ENCODE measurements around the gene MUC6.

MUC6 gene

DNA sequence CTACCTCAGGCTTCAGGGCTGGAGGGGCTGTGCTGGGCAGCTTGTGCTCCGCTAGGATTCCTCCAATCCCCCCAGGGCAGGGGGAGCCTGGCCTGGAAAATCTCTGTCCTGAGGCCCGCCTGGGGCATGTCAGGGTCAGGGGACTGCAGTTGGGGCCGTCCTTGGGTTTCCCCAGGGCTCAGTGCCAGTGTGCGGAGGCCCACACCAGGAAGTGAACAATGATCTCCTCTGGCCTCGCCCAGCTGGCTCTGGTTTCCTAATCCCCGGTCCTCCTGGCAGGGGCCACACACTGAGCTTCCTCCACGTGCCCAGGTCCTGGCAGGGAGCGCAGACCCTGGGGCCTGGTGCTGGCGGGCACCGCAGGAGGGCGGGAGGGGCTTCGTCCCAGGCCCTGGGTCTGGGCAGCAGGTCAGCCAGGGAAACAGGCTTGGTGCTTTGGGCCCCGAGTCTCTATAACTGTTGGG is 36.8 kb upstream of the MUC6 start:
- DNase-seq (ENCODE audit: low read depth in 4 of 4, low spot score in 1 of 4): no peak

DNA sequence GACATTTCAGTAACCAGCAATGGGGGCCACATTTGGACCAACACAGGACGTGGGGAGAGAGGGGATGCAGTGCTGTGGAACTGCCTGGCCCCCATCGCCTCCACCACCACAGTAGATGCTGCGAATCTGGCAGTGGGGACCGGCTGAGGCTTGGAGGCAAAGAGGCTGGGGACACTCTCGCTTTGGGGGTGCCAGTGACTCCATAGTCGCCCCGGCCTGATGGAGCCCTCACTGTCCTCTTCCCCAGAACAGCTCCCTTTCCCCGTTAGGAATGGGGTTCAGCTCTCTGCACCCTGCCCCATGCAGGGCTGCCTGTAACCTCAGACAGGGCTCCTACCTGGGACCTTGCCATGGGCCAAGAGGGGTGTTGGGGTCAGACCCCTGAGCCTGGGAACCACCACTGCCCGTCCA is 36.3 kb upstream of the MUC6 start:
- no peak for DNase-seq (ENCODE audit: low read depth in 4 of 4, low spot score in 1 of 4)

DNA sequence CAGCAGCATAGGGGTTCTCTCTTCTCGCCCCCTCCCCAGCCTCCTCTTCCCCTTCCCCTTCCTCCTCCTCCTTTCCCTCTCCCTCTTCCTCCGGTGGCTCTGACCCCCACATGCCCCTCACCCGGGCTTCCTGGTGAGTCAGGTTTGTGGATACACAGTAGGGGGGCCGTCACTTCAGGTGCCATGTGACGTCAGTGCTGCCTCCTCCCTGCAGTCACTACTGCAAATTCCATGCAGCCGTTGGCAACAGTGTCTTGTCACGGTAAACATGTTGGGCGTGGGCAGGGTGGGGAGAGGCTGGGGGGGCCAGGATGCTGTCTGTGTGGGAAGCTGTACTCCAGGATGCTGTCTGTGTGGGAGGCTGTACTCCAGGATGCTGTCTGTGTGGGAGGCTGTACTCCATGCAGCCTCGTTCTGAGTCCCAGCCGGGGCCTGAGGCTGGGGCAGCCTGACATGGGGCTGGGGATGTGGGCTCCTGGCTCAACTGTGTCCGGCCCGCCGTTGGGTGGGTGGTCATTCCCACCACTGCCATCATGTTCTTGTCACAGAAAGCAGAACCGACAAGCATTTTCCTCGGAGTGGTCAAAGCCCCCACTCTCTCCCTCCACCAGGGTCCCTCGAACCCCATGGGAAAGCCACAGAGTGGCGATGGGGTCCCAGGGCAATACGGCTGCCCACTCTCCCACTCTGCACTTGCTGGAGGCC is 35.8 kb upstream of the MUC6 start:
- no peak for DNase-seq (ENCODE audit: low read depth in 4 of 4, low spot score in 1 of 4)

DNA sequence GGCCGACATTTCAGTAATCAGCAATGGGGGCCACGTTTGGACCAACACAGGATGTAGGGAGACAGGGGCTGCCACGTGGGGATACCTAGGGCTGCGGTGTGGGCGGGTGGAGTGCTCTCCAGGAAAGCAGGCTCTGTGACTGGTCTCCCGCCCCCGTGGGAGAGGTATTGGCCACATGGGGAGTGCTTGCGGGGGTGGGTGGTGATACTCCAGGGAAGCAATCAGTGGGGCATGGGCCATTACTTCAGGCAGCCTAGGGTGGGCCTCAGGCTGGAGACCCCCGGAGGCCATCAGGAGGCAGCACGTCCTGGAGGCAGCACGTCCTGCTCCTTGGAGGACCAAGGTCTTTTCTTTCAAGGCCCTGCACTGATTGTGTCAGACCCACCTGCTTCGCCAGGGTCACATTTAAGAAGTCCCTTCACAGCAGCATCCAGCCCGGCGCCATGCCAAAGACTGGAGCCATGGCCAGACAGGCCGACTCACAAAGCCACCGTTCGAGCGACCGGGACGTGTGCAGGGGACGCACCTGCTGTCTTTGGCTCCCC is 35.1 kb upstream of the MUC6 start:
- no peak for DNase-seq (ENCODE audit: low read depth in 4 of 4, low spot score in 1 of 4)

DNA sequence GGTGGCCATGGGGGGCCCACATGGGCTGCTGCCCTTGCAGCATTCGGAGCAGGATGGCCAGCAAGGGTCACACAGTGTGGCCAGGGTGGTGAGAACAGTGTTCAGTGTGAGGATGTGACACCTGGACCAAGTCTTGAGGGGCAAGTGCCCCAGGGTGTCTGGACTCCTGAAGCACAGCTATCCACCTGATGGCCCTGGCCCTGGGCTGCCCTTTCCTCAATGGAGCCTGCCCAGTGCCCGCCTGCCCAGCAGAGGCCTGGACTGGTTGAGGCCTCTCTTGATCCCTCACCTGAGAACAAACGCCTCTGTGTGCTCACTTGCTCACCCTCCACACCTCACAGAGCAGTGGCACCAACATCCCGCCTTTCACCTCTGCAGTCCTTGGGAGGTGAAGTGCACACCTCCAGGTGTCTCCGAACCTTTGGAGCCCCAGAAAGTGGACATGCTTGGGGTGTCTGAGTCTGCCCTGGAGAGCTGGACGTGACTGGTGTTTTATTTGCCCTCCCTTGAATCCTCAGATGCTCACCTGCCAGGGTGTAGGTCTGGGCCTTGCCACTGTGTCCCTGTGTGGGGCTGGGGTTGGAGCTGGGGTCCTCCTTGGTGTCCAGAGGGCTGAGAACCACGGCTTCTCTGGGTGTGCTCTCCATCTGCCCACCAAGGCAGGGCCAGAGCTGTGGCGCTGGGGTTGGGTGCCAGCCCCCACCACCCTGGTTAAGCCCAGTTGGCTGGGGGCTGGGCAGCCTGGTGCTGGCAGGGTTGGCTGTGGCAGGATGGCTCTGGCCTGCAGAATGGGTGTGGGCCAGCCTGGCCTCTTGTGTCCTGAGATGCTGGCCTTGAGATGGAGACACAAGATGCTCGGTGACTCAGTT is 34.3 kb upstream of the MUC6 start:
- no peak for DNase-seq (ENCODE audit: low read depth in 4 of 4, low spot score in 1 of 4)

DNA sequence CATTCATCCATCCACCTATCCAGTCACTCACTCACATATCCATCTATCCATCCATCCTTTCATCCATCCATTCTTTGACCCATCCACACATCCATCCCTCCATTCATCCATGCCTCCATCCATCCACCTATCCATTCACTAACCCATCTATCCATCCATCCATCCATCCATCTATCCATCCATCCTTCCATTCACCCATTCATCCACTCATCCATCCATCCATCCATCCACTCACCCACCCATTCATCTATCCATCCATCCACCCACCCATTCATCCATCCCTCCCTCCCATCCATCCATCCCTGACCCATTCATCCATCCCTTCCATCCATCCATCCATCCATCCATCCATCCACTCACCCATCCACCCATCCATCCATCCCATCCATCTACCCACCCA is 33.2 kb upstream of the MUC6 start:
- DNase-seq (ENCODE audit: low read depth in 4 of 4, low spot score in 1 of 4): no peak

DNA sequence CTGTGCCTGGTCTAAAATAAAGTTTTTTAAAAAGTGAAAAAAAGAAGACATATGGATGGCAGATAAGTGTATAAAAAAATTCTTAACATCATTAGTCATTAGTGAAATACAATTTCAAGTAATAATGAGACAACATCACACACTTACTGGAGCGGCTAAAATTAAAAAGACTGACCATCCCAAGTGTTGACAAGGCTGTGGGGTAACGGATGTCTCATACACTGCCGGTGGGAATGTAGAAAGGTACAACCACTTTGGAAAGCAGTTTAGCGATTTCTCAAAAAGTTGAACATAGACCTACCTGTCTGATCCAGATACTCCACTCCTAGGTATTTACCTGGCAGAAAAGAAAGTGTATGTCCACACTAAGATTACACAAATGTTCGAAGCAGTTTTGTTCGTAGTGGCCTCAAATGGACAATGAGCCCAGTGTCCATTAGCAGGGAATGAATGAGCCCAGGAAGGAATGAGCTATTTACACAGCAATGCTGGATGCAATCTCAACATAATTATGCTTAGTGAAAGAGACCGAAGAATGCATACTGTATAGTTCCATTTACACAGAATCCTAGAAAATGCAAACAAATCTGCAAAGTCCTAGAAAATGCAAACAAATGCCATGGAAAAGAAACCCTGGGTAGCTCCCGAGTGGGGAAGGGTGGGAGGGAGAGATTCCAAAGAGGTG is 31.4 kb upstream of the MUC6 start:
- DNase-seq (ENCODE audit: low read depth in 4 of 4, low spot score in 1 of 4): no peak

DNA sequence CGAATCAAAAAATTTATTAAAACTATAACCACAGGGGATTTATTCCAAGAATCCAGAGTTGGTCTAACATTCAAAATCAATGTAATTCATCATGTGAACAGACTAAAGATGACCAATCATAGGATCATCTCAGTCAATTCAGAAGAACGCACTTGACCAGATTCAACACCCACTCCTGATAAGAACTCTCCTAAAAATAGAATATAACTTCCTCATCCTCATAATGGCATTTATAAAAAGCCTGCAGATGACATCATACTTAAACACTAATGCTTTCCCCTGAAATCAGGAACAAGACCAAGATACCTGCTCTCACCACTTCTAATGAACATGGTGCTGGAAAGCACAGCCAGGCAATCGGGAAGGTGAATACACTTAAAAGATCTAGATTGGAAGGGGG is 27.6 kb upstream of the MUC6 start:
- no peak for DNase-seq (ENCODE audit: low read depth in 4 of 4, low spot score in 1 of 4)

DNA sequence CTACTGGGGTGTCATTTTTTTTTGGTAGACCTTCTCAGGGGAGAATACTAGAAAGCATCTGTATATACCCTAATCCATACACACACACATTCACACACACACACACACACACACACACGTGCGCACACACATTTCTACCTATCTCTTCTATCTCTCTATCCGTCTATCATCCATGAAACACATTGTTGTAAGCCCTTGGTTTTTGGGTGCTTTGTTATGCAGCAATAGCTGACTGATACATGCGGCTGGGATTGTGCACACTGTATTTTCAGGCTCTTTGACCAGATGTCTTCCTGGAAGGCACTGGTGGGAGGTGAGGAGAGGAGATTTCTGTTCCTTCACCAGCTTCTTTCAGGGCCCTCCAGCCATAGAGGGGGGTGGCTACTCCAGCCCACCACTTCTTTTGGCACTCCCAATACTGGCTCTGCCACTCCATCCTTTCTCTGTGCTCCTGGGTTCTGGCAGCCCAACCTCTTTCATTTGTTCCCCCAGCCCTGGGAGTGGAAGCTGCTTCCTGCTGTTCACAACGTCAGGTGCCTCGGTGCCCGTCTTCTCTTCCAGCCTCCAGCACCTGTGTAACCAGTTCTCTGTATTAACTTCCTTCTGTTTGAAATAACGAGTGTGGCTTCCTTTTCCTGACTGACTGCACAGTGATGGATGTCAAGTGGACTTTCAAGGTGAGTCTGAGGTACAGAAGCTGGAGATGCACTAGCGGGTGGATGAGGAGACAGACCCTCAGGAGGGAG is 25.7 kb upstream of the MUC6 start:
- DNase-seq (ENCODE audit: low read depth in 4 of 4, low spot score in 1 of 4): no peak

DNA sequence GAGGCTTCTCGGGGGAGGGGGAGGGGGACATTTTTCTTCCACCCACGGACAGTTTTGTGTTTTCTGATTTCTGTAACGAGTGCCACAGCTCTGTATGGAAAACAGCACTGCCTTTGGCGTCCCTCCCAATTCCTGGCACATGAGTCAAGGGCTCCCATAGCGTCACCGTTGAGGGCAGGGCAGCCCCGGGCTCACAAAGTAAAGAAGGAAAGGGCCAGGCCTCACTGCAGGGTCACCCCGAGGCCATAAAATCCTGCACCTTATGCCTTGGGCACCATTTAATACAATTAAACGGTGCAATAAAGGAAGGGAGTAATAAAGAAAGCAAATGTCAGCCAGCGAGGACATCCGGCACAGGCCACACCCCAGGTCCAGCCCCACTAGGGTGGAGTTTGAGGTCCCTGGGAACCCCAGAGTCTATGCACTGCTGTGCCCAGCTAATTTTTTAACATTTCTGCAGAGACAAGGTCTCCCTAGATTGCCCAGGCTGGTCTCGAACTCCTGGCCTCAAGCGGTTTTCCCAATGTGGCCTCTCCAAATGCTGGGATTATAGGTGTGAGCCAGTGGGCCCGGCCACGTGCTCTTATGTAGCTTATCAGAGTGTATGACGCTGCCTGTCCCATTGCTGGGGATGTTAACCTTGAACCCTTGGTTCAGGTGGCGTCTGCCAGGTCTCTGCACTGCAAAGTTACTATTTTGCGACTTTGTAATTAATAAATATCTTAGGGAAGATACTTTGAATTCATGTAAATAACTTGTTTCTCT is 24.5 kb upstream of the MUC6 start:
- DNase-seq (ENCODE audit: low read depth in 4 of 4, low spot score in 1 of 4): no peak

DNA sequence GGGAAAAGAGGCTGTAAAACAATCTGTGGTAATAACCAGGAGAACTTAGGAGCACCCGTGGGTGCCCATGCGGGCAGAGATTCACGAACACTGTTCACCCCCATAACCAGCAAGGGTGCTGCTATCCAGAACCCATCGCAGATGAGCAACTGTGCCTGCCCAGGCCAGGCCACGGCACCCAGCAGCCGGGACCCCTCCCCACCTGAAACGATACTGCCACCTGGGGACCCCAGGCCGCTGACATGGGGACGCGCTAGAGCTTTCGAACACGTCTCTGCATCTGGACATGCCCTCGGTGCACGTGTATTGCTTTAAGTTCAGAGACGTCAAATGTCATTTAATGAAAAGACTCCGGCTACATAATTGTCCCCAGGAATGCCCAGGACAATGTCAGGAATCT is 23.9 kb upstream of the MUC6 start:
- no peak for DNase-seq (ENCODE audit: low read depth in 4 of 4, low spot score in 1 of 4)

DNA sequence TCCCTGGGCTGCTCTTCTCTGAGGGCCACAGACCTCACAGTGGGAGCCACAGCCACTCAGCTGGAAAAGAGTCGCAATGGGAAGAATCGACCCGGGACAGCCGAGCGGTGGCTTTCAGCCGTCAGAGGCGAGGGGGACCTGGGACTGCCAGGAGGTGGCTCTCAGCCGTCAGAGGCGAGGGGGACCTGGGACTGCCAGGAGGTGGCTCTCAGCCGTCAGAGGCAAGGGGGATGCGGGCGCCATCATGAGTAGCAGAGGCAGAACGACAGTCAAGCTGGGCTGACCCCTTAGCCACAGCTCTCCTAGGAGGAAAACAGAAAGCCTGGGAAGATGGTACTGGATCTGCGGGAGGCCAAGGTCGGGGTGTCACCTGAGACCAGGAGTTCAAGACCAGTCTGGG is 23.2 kb upstream of the MUC6 start:
- no peak for DNase-seq (ENCODE audit: low read depth in 4 of 4, low spot score in 1 of 4)

DNA sequence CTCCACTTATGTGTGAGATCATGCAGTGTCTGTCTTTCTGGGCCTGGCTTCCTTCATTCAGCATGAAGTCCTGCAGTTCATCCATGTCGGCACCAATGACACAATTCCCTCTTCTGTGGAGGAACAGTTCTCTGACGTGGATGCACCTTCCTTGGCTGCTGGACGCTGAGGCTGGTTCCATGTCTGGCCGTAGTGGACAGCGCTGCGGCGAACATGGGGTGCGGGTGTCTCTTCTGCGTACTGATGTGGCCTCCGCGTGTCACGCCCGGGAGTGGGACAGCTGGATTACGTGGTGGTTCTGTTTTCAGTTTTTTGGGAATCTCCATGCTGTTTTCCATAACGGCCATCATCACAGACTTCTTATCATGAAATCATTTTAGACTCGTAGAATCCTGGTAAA is 21.3 kb upstream of the MUC6 start:
- no peak for DNase-seq (ENCODE audit: low read depth in 4 of 4, low spot score in 1 of 4)

DNA sequence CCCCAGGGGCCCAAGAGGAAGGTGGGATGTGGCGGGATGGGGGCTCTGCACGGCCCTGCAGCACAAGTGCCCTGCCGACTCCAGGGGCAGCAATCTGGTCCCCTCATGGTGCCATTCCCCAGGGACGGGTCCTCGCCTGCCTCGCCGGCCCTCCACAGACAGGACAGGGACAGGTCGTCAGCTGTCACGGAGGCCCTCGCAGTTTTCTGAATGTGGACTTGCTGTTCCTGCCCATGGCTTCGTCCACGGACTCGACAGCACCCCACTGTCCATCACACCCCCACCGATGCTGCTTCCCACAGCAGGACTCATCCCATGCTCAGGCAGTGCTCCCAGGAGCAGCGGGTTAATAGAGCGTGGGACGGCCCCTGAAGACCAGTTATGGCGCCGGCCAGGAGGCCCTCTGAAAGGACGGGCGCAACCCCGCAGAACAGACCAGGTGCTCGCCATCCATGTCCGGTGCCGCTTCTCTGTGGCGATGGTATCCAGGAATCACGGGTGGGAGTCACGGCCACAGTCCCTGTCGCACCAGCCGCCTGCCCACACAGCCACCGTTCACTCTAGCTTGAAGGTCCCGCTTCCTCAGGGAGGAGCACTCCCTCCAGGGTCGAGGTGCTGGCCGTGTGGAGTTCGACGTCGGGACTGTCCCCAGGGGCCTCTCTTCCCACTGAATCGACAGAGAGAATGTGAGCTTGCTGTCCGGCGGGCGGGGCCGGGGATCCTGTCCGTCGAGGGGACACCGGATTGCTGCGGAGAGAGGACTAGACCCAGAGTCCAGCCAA is 19.7 kb upstream of the MUC6 start:
- DNase-seq (ENCODE audit: low read depth in 4 of 4, low spot score in 1 of 4): no peak

DNA sequence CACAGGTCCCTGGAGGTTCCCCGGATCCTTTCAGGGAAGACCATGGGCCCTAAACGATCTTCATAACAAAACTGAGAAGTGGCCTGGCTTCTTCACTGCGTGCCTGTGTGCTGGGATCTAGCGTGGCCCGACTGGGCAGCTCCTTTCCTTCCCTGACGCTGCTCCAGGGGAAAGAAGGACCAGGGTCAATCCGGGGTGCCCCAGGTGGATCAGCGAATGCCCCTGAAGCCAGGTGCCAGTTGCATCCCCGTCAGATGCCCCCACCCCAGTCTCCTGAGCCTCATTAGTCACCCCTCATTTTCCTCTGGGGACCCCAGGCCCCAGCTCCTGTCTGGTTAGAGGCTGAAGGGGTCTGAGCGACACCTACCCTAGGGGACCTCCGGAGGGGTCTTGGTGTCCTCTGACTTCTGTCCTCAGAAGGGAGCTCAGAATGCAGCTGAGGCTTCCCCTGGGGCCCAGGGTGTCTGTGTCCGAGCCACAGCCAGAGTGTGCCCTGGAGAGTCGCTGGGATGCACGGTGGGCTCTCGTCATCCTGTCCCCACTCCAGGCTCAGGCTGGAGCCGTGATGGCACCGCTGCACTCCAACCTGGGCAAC is 18.7 kb upstream of the MUC6 start:
- no peak for DNase-seq (ENCODE audit: low read depth in 4 of 4, low spot score in 1 of 4)

DNA sequence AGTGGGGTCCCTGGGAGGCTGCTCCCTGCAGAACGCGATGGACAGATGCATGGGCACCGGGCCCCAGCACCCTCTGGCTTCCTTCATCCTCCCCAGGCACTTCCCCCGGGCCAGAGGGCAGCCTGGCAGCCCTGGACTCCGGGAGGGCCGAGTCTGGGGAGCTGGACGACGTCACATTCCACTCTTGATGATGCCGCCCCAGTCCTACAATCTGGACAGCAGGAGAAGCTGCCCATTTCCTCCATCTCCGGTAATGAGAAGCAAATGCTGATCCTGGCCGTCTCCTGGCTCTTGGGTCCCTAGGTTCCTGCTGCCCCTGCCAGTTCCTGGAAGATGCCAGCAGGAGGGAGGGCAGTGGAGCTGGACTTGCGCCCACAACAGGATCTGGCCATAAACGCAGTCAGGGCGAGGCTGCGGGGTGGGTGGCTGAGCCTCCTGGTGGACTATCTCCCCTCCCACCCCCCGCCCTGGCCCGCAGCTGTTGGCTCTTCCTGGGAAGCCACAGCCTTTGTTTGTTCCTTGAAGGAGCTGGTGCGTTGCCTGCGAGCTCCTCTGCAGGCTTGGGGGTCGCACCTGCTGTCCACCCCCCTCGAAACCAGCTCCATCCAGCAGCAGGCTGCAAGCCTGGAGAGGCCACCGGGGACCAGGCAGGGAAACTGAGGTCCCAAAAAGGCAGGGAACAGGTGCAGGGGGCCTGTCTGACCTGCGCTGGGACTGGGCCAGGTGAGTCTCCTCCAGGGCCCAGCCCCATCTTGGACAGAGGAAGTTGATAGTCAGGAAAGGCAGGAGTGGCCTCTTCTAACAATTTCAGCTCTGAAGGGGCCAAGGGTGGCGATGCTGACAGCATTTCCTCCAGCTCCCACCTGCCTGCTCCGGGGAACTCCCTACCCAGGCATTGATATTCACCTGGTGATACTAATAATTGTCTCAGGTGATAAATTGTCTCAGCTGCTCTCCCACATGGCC is 17.9 kb upstream of the MUC6 start:
- DNase-seq (ENCODE audit: low read depth in 4 of 4, low spot score in 1 of 4): no peak

DNA sequence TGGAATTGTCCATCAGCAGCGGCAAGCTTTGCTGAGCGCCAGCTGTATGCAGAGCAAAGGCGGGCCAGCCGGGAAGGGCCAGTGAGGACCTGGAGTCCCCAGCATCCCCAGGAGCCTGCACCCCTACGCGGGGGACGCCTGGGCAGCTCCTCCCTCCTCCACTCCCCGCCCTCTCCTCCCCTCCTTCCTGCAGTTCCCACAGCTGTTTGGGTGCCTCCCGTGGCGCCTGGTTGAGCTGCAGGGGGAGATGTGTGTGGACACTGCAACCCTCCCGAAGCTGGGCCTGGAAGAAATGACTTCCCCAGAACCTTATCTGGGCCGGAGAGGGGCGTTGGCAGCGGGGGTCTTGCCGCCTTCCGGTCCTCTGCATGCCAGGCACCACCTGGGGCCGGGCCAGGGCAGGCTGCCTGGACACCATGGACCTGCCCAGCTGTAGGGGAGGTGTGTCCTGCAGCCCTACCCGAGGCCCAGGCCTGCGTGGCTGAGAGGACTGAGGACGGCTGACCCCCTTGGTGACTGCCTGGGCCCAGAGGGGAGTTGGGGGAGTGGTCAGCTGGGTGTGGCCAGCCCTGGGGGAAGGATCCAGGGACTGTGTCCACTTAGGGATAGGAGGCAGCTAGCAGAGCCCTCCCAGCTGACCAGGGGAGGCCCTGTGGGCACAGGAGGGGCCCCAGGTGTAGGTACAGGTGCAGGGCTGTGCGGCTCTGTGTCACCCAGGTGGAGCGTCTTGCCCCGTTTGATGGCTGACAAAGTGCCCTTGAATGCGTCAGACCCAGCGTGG is 16.8 kb upstream of the MUC6 start:
- DNase-seq (ENCODE audit: low read depth in 4 of 4, low spot score in 1 of 4): no peak

Measured in stimulated activated CD4-positive, alpha-beta T cell treated with anti-CD3 and anti-CD28 coated beads, Interleukin-1b, Interleukin-23, amount 100 ng/mL, for 24 hours (primary cell).